H9 (cell line): ENCODE results near the gene EPB41L2. TPM values are rescaled to one million over a fixed set of nuclear protein-coding genes. Genes with fewer than 3 reads are reported as not detected.

ENCODE experiments used
- DNase-seq: peaks from one replicate; pipeline ENCODE4 v3.0.0-alpha.2; 2017
- H2AFZ ChIP-seq: one replicate; pipeline ENCODE4 v1.6.1; 2013; ENCODE audit warnings: mild to moderate bottlenecking, low read length, control low read depth, moderate library complexity
- H2AK5ac ChIP-seq: 2 replicates; pipeline ENCODE4 v1.6.1; 2013; ENCODE audit warnings: low read length, control low read depth, mixed read lengths; ENCODE audit not compliant: insufficient read length
- H2BK120ac ChIP-seq: one replicate; pipeline ENCODE4 v1.6.1; 2013; ENCODE audit warnings: low read depth, mild to moderate bottlenecking, low read length, control low read depth, inconsistent platforms; ENCODE audit not compliant: poor library complexity, severe bottlenecking
- H2BK12ac ChIP-seq: 2 replicates; pipeline ENCODE4 v1.6.1; 2013; ENCODE audit warnings: low read length, control low read depth, mixed read lengths, low read depth; ENCODE audit not compliant: insufficient read length
- H2BK15ac ChIP-seq: 2 replicates; pipeline ENCODE4 v1.6.1; 2013; ENCODE audit warnings: low read depth, low read length, control low read depth
- H2BK20ac ChIP-seq: one replicate; pipeline ENCODE4 v1.6.1; 2013; ENCODE audit warnings: low read depth, mild to moderate bottlenecking, low read length, control low read depth, inconsistent platforms; ENCODE audit not compliant: poor library complexity, severe bottlenecking
- H2BK5ac ChIP-seq: 2 replicates; pipeline ENCODE4 v1.6.1; 2013; ENCODE audit warnings: low read length, control low read depth, mixed read lengths; ENCODE audit not compliant: insufficient read length
- H3K14ac ChIP-seq: 2 replicates; pipeline ENCODE4 v1.6.1; 2013; ENCODE audit warnings: low read length, control low read depth; ENCODE audit not compliant: insufficient read depth
- H3K18ac ChIP-seq: 2 replicates; pipeline ENCODE4 v1.6.1; 2013; ENCODE audit warnings: low read depth, mild to moderate bottlenecking, mixed read lengths, low read length, control low read depth; ENCODE audit not compliant: insufficient read length
- H3K23ac ChIP-seq: 2 replicates; pipeline ENCODE4 v1.6.1; 2013; ENCODE audit warnings: low read length, control low read depth, mixed read lengths, low read depth; ENCODE audit not compliant: insufficient read length
- H3K23me2 ChIP-seq: 2 replicates; pipeline ENCODE4 v1.6.1; 2013; ENCODE audit warnings: low read depth, mild to moderate bottlenecking, mixed read lengths, low read length, control low read depth; ENCODE audit not compliant: insufficient read length, poor library complexity, severe bottlenecking
- H3K27ac ChIP-seq: 2 replicates; pipeline ENCODE4 v1.5.1; 2013; ENCODE audit warnings: low read length, control low read depth, mixed read lengths, low read depth; ENCODE audit not compliant: insufficient read length
- H3K27me3 ChIP-seq: 2 replicates; pipeline ENCODE4 v1.6.1; 2013; ENCODE audit warnings: low read length, control low read depth, inconsistent platforms; ENCODE audit not compliant: insufficient read depth
- H3K4ac ChIP-seq: 2 replicates; pipeline ENCODE4 v1.6.1; 2013; ENCODE audit warnings: low read depth, mild to moderate bottlenecking, control low read depth, inconsistent platforms, low read length, moderate library complexity
- H3K4me1 ChIP-seq: 2 replicates; pipeline ENCODE4 v1.6.1; 2013; ENCODE audit warnings: low read length, control low read depth, inconsistent platforms; ENCODE audit not compliant: insufficient read depth
- H3K4me2 ChIP-seq: 2 replicates; pipeline ENCODE4 v1.6.1; 2013; ENCODE audit warnings: low read length, control low read depth, mixed read lengths; ENCODE audit not compliant: insufficient read length, insufficient read depth
- H3K56ac ChIP-seq: 2 replicates; pipeline ENCODE4 v1.6.1; 2013; ENCODE audit warnings: low read depth, mild to moderate bottlenecking, mixed read lengths, low read length, control low read depth; ENCODE audit not compliant: insufficient read length
- H3K79me1 ChIP-seq: 2 replicates; pipeline ENCODE4 v1.6.1; 2013; ENCODE audit warnings: low read depth, mild to moderate bottlenecking, moderate library complexity, low read length, control low read depth, inconsistent platforms; ENCODE audit not compliant: insufficient read depth, poor library complexity, severe bottlenecking
- H3K79me2 ChIP-seq: 2 replicates; pipeline ENCODE4 v1.6.1; 2013; ENCODE audit warnings: low read length, control low read depth, inconsistent platforms; ENCODE audit not compliant: insufficient read depth
- H3K9ac ChIP-seq: 2 replicates; pipeline ENCODE4 v1.6.1; 2013; ENCODE audit warnings: low read length, control low read depth, mixed read lengths; ENCODE audit not compliant: insufficient read length; ENCODE audit errors: extremely low read depth
- H3K9me3 ChIP-seq: one replicate; pipeline ENCODE4 v1.6.1; 2013; ENCODE audit warnings: low read depth, low read length, inconsistent platforms; ENCODE audit not compliant: control insufficient read depth
- H3T11ph ChIP-seq: one replicate; pipeline ENCODE4 v1.6.1; 2013; ENCODE audit warnings: mild to moderate bottlenecking, low read length, control low read depth, inconsistent platforms
- H4K20me1 ChIP-seq: one replicate; pipeline ENCODE4 v1.6.1; 2013; ENCODE audit not compliant: control insufficient read depth, insufficient read length, insufficient read depth
- H4K5ac ChIP-seq: 2 replicates; pipeline ENCODE4 v1.6.1; 2013; ENCODE audit warnings: low read depth, mild to moderate bottlenecking, mixed read lengths, low read length, control low read depth; ENCODE audit not compliant: insufficient read length
- H4K8ac ChIP-seq: replicated peaks from 2 replicates; pipeline ENCODE4 v1.6.1; 2013; ENCODE audit warnings: low read length, control low read depth, mixed read lengths, low read depth; ENCODE audit not compliant: insufficient read length
- H4K91ac ChIP-seq: 2 replicates; pipeline ENCODE4 v1.6.1; 2013; ENCODE audit warnings: low read depth, mild to moderate bottlenecking, moderate library complexity, mixed read lengths, low read length, control low read depth; ENCODE audit not compliant: insufficient read length
- H3K27ac Mint-ChIP-seq, 3 experiments: 2 replicates in 2 of 3; 3 replicates in 1 of 3; pipeline ENCODE4 v1.8.0; 2020 to 2021; ENCODE audit warnings: mixed read lengths in 3 of 3, mild to moderate bottlenecking in 1 of 3, moderate library complexity in 1 of 3
- H3K27me3 Mint-ChIP-seq: 2 replicates; pipeline ENCODE4 v1.8.0; 2021; ENCODE audit warnings: low read depth, mild to moderate bottlenecking, moderate library complexity, mixed read lengths
- H3K36me3 Mint-ChIP-seq, 3 experiments: 2 replicates in 2 of 3; 3 replicates in 1 of 3; pipeline ENCODE4 v1.8.0; 2020 to 2021; ENCODE audit warnings: low read depth in 3 of 3, mixed read lengths in 3 of 3; ENCODE audit not compliant: insufficient read depth in 1 of 3
- H3K4me1 Mint-ChIP-seq, 2 experiments: 2 replicates each; pipeline ENCODE4 v1.8.0; 2020; ENCODE audit warnings: mixed read lengths in 2 of 2
- H3K4me3 Mint-ChIP-seq, 2 experiments: 2 replicates in 1 of 2; 3 replicates in 1 of 2; pipeline ENCODE4 v1.8.0; 2020 to 2021; ENCODE audit warnings: mild to moderate bottlenecking in 2 of 2, mixed read lengths in 2 of 2, moderate library complexity in 1 of 2
- H3K9me3 Mint-ChIP-seq, 2 experiments: 2 replicates in 1 of 2; 3 replicates in 1 of 2; pipeline ENCODE4 v1.8.0; 2020; ENCODE audit warnings: mild to moderate bottlenecking in 2 of 2, mixed read lengths in 2 of 2, moderate library complexity in 1 of 2
- CTCF ChIP-seq: fragments of 200-600 bp; sonication (generic); conservative IDR thresholded peaks from 3 replicates; pipeline ENCODE4 v1.8.0; 2021; ENCODE audit warnings: antibody characterized with exemption, mild to moderate bottlenecking
- WGBS: extraction: QIAGEN DNeasy Blood & Tissue Kit; methylation state at CpG from one replicate; pipeline ENCODE4 v1.1.7; 2013; ENCODE audit warnings: missing lambda C conversion rate, low lambda C conversion rate, mixed read lengths; ENCODE audit not compliant: insufficient read length; ENCODE audit errors: extremely low coverage; 5-methylcytosine and 5-hydroxymethylcytosine counted together
- total RNA-seq: library from RNA; stranded (reverse); gene quantifications from 2 replicates; pipeline ENCODE4 v1.2.1, GENCODE V29; 2021

EPB41L2 gene
- total RNA-seq, 1 experiment from 2014 or later = 90.2 TPM

GRCh38 chr6:130978180-130978579 is 84.9 kb downstream of the EPB41L2 start:
- Mint-ChIP-seq H3K27me3 (no peaks in the 10 kb centered on the region), H3K36me3 (peaks cover 0 to 3% (median 0%) of the 10 kb centered on the region in 3 experiments; a peak in 1 of 7 replicates), H3K27ac (no peak overlapping the region), H3K4me3 (no peak overlapping the region), H3K9me3 (no peaks in the 10 kb centered on the region), H3K4me1 (peaks cover 27 to 29% of the 10 kb centered on the region in 2 experiments)
- H2BK120ac ChIP-seq = no peak overlapping the region
- H4K8ac ChIP-seq = no peak overlapping the region
- no peak overlapping the region for H4K91ac ChIP-seq
- H3K4me1 ChIP-seq = peaks cover 3% of the 10 kb centered on the region; the same call in 1 of the 2 replicates
- no peak overlapping the region for H3K56ac ChIP-seq
- H3K9ac ChIP-seq = no peak overlapping the region
- H2AFZ ChIP-seq = no peak overlapping the region
- TF ChIP-seq CTCF = no peak
- no peaks in the 10 kb centered on the region for H3K23me2 ChIP-seq
- no peak overlapping the region for H3K18ac ChIP-seq
- no peaks in the 10 kb centered on the region; the same call in 1 of the 2 replicates for H3K79me2 ChIP-seq
- no peak overlapping the region for H2BK12ac ChIP-seq
- no peak overlapping the region for H4K5ac ChIP-seq
- H2BK5ac ChIP-seq = no peak overlapping the region
- no peaks in the 10 kb centered on the region for H4K20me1 ChIP-seq
- H2BK15ac ChIP-seq = no peak overlapping the region
- H3K4ac ChIP-seq = no peak overlapping the region
- H3K79me1 ChIP-seq = no peaks in the 10 kb centered on the region
- DNase-seq = no peak
- H2BK20ac ChIP-seq = no peak overlapping the region
- no peaks in the 10 kb centered on the region for H3K27me3 ChIP-seq
- no peak overlapping the region for H3T11ph ChIP-seq
- H2AK5ac ChIP-seq = no peak overlapping the region
- no peak overlapping the region for H3K4me2 ChIP-seq
- H3K9me3 ChIP-seq = no peaks in the 10 kb centered on the region
- H3K23ac ChIP-seq = no peak overlapping the region
- WGBS = no CpG with 5 or more reads among the region's 1 CpG
- no peak overlapping the region for H3K27ac ChIP-seq
- no peak overlapping the region for H3K14ac ChIP-seq
